Caco-2 (cell line): ENCODE results near the gene COMMD7. TPM values are rescaled to one million over a fixed set of nuclear protein-coding genes. Genes with fewer than 3 reads are reported as not detected.

Source experiments
- BruUV-seq: library from RNA; stranded (reverse); fragments of 400-500 nt; replicated peaks from 2 replicates; lab custom pipeline; 2021; lab: Mats Ljungman, UMichigan
- CTCF ChIA-PET: fragments of 300-600 bp; sonication (Branson Sonifier 250); formaldehyde crosslinking; loops from one replicate; lab custom pipeline; 2022; ENCODE audit warnings: antibody characterized with exemption; lab: Charles Lee
- POLR2A ChIA-PET: fragments of 300-600 bp; sonication (Branson Sonifier 250); formaldehyde crosslinking; loops from one replicate; lab custom pipeline; 2022; ENCODE audit warnings: antibody characterized with exemption; lab: Charles Lee
- DNase-seq, 2 experiments: peaks; one replicate each; pipeline versions ENCODE4 v3.0.0 to v3.0.0-alpha.2; 2020 to 2022
- H3K27me3 ChIP-seq: replicated peaks from 2 replicates; pipeline ENCODE4 v1.6.0; 2011; ENCODE audit warnings: low read length; ENCODE audit not compliant: control insufficient read depth, insufficient read depth
- H3K36me3 ChIP-seq: 2 replicates; pipeline ENCODE4 v1.5.1; 2011; ENCODE audit warnings: low read length; ENCODE audit not compliant: control insufficient read depth, insufficient read depth
- H3K4me1 ChIP-seq: fragments of 250-450 bp; sonication (Bioruptor Pico); 2 replicates; pipeline ENCODE4 v1.5.1; 2020; ENCODE audit warnings: mild to moderate bottlenecking
- H3K4me3 ChIP-seq: 2 replicates; pipeline ENCODE4 v1.5.1; 2011; ENCODE audit warnings: low read depth, mild to moderate bottlenecking, control low read depth, low read length
- H3K9me3 ChIP-seq: fragments of 250-450 bp; sonication (Bioruptor Pico); 2 replicates; pipeline ENCODE4 v1.5.1; 2020; ENCODE audit warnings: mild to moderate bottlenecking, moderate library complexity
- H3K27ac Mint-ChIP-seq: one replicate; pipeline ENCODE4 v1.8.0; 2022; ENCODE audit warnings: mixed read lengths; ENCODE audit not compliant: unreplicated experiment
- H3K27me3 Mint-ChIP-seq: one replicate; pipeline ENCODE4 v1.8.0; 2022; ENCODE audit warnings: mixed read lengths; ENCODE audit not compliant: insufficient read depth, unreplicated experiment
- H3K36me3 Mint-ChIP-seq: one replicate; pipeline ENCODE4 v1.8.0; 2022; ENCODE audit warnings: mild to moderate bottlenecking, mixed read lengths; ENCODE audit not compliant: insufficient read depth, unreplicated experiment
- H3K4me1 Mint-ChIP-seq: one replicate; pipeline ENCODE4 v1.8.0; 2022; ENCODE audit warnings: low read depth, mixed read lengths; ENCODE audit not compliant: unreplicated experiment
- H3K4me3 Mint-ChIP-seq: one replicate; pipeline ENCODE4 v1.8.0; 2022; ENCODE audit warnings: mild to moderate bottlenecking, moderate library complexity, mixed read lengths; ENCODE audit not compliant: unreplicated experiment
- H3K9me3 Mint-ChIP-seq: one replicate; pipeline ENCODE4 v1.8.0; 2022; ENCODE audit warnings: mixed read lengths; ENCODE audit not compliant: unreplicated experiment
- intact Hi-C: fragments of 100-400 bp; cut with micrococcal nuclease; formaldehyde crosslinking; loops from one replicate; pipeline ENCODE4 v1.10.0; 2022; ENCODE audit not compliant: unreplicated experiment
- total RNA-seq: library from RNA; stranded (reverse); gene quantifications from 2 replicates; pipeline ENCODE4 v1.2.3, GENCODE V29; 2022
- TF ChIP-seq, protein P1 (sequence below), 2 experiments: fragments of 200-600 bp in 1 of 2; IDR thresholded peaks; 1 replicate in 1 of 2; 2 replicates in 1 of 2; pipeline versions ENCODE4 v1.5.1 to v1.8.0; 2011 to 2022; ENCODE audit warnings: antibody characterized with exemption in 1 of 2, control low read depth in 1 of 2, inconsistent platforms in 1 of 2, low read depth in 1 of 2, low read length in 1 of 2, mild to moderate bottlenecking in 1 of 2, moderate library complexity in 1 of 2; ENCODE audit not compliant: insufficient read depth in 1 of 2, severe bottlenecking in 1 of 2, unreplicated experiment in 1 of 2

Gene COMMD7
- total RNA-seq, 1 experiment from 2014 or later = 160 TPM

DNA sequence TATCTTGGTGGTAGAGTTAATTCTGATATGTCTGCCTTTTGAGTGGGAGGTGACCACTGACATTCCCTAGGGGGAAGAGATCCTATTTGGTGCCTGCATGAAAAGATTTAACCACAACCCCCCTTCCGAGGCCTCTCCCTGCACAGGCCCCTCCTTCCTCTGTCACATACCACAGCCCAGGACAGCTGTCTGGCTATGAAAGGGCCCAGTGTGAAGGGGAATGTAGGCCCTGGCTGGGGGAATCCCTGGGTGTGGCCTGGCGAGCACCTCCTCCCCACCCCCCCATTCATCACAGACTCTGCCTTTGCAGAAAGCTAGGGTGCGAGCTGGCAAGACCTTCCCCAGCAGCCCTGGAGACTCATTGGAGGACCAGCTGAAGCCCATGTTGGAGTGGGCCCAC lies 49.0 kb upstream of the COMMD7 start:
- Histone ChIP-seq H3K36me3 (peaks cover 14% of the 10 kb centered on the region; the same call in 1 of the 2 replicates), H3K4me3 (no peak overlapping the region), H3K9me3 (no peaks in the 10 kb centered on the region), H3K27me3 (no peaks in the 10 kb centered on the region), H3K4me1 (peaks cover 13% of the 10 kb centered on the region; the same call in 1 of the 2 replicates)
- TF ChIP-seq, protein P1, sequence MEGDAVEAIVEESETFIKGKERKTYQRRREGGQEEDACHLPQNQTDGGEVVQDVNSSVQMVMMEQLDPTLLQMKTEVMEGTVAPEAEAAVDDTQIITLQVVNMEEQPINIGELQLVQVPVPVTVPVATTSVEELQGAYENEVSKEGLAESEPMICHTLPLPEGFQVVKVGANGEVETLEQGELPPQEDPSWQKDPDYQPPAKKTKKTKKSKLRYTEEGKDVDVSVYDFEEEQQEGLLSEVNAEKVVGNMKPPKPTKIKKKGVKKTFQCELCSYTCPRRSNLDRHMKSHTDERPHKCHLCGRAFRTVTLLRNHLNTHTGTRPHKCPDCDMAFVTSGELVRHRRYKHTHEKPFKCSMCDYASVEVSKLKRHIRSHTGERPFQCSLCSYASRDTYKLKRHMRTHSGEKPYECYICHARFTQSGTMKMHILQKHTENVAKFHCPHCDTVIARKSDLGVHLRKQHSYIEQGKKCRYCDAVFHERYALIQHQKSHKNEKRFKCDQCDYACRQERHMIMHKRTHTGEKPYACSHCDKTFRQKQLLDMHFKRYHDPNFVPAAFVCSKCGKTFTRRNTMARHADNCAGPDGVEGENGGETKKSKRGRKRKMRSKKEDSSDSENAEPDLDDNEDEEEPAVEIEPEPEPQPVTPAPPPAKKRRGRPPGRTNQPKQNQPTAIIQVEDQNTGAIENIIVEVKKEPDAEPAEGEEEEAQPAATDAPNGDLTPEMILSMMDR (IDR thresholded peaks at IDR 0.05; ENCODE audit: insufficient read depth in 1 of 2, low read depth in 1 of 2, low read length in 1 of 2, severe bottlenecking in 1 of 2, unreplicated experiment in 1 of 2) = no peak
- H3K4me3 Mint-ChIP-seq = no peak overlapping the region
- H3K36me3 Mint-ChIP-seq = peaks cover 92% of the 10 kb centered on the region
- peak; percentile 49 to 77 for DNase-seq
- no peaks in the 10 kb centered on the region for H3K27me3 Mint-ChIP-seq
- no peaks in the 10 kb centered on the region for H3K4me1 Mint-ChIP-seq
- H3K27ac Mint-ChIP-seq = no peak overlapping the region
- no peaks in the 10 kb centered on the region for H3K9me3 Mint-ChIP-seq
- intact Hi-C loops = loop anchor here (5.0 kb wide), 1 partner anchor 40 kb away; no protein-coding TSS in a partner anchor
- no TSS peak for BruUV-seq
- CTCF ChIA-PET = no interaction called here
- POLR2A ChIA-PET = interaction anchor here (0.5 kb wide), 1 partner anchor 22 kb away, joined by 6 read pairs; no protein-coding TSS in a partner anchor

DNA sequence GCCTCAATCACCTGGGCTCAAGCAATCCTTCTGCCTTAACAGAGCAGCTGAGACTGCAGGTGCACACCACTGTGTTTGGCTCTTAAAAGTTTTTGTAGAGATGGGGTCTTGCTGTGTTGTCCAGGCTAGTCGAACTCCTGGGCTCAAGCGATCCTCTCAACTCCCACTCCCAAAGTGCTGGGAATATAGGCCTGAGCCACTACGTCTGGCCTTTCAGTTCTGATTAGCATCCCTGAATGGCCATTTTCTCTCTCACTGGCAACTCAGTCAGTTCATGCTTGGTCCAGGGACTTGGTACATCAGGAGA lies 47.4 kb upstream of the COMMD7 start:
- no peak for DNase-seq
- TF ChIP-seq, protein P1 (IDR thresholded peaks at IDR 0.05; ENCODE audit: insufficient read depth in 1 of 2, low read depth in 1 of 2, low read length in 1 of 2, severe bottlenecking in 1 of 2, unreplicated experiment in 1 of 2) = no peak
- BruUV-seq = no TSS peak
- Mint-ChIP-seq H3K4me3 (no peak overlapping the region), H3K27ac (no peak overlapping the region), H3K36me3 (peaks cover 93% of the 10 kb centered on the region), H3K4me1 (no peaks in the 10 kb centered on the region), H3K27me3 (no peaks in the 10 kb centered on the region), H3K9me3 (no peaks in the 10 kb centered on the region)
- intact Hi-C loops = loop anchor here (1.0 to 5.0 kb wide), 4 partner anchors 42 to 306 kb away; no protein-coding TSS in a partner anchor
- H3K27me3 ChIP-seq = no peaks in the 10 kb centered on the region
- peaks cover 13% of the 10 kb centered on the region; the same call in 1 of the 2 replicates for H3K4me1 ChIP-seq
- CTCF ChIA-PET = interaction anchor here (0.6 to 1.9 kb wide), 16 partner anchors 10 to 422 kb away, joined by 3 to 37 read pairs (median 4); partner anchors contain the start of genes C20orf203, DNMT3B and MAPRE1
- peaks cover 17% of the 10 kb centered on the region for H3K36me3 ChIP-seq
- POLR2A ChIA-PET = no interaction called here
- H3K4me3 ChIP-seq = no peak overlapping the region
- no peaks in the 10 kb centered on the region for H3K9me3 ChIP-seq

DNA sequence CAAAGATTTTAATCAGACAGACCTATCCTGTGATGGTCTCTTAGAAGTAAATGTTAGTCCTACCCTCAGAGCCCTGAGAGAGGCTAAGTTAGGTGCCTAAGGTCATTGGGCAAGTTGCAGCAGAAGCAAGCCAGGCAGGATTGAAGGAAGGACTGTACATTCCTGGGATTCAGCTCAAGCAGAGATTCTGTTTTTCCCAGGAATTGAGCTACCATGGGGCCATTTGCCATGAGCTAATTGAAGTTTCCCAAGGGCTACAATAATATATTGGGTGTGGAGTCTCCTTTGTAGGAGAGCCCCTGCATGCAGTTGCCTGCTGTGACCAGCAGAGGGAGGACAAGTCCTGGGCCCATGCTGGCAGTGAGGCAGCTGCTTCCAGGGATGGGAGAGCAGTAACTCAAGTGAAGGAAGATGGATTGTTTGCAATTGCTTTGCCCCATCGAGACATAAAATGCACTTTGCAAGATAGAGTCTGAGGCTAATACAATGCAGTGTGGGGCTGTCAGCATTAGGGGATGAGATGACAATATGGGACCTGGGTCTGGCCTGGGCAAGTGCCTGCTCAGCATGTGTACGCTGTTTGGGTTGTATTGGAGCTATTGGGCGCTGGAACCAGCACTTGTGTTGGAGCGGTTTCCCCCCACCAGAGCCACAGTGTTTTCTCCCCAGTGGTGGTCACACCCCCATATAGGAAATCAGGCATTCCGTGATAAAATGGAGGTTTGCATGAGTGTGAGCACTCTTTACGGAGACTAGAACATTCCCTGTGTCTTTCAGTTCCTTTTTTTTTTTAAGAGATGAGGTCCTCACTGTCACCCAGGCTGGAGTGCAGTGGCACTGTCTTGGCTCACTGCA lies 46.9 kb upstream of the COMMD7 start:
- H3K4me3 Mint-ChIP-seq = no peak overlapping the region
- Histone ChIP-seq H3K9me3 (no peaks in the 10 kb centered on the region), H3K4me3 (no peak overlapping the region), H3K4me1 (peaks cover 13% of the 10 kb centered on the region; the same call in 1 of the 2 replicates), H3K36me3 (peaks cover 15% of the 10 kb centered on the region), H3K27me3 (no peaks in the 10 kb centered on the region)
- H3K27ac Mint-ChIP-seq = no peak overlapping the region
- no peaks in the 10 kb centered on the region for H3K9me3 Mint-ChIP-seq
- H3K27me3 Mint-ChIP-seq = no peaks in the 10 kb centered on the region
- POLR2A ChIA-PET = no interaction called here
- H3K36me3 Mint-ChIP-seq = peaks cover 93% of the 10 kb centered on the region
- BruUV-seq = no TSS peak
- DNase-seq = peak; percentile 88 to 91
- intact Hi-C loops = loop anchor here (1.0 to 5.0 kb wide), 4 partner anchors 42 to 306 kb away; no protein-coding TSS in a partner anchor
- TF ChIP-seq, protein P1 (IDR thresholded peaks at IDR 0.05; ENCODE audit: insufficient read depth in 1 of 2, low read depth in 1 of 2, low read length in 1 of 2, severe bottlenecking in 1 of 2, unreplicated experiment in 1 of 2) = peak; percentile 100
- CTCF ChIA-PET = interaction anchor here (0.6 to 1.9 kb wide), 24 partner anchors 9 to 422 kb away, joined by 3 to 37 read pairs (median 4); partner anchors contain the start of genes C20orf203, DNMT3B, EFCAB8 and MAPRE1
- no peaks in the 10 kb centered on the region for H3K4me1 Mint-ChIP-seq
